NB4 (cell line): ENCODE data around the gene AGAP1.

ENCODE experiments used
- MYC ChIP-seq: IDR thresholded peaks from 2 replicates; pipeline ENCODE4 v1.6.1; 2011; ENCODE audit warnings: low read depth, low read length
- POLR2A ChIP-seq: IDR thresholded peaks from 2 replicates; pipeline ENCODE4 v1.6.1; 2011; ENCODE audit warnings: mild to moderate bottlenecking; ENCODE audit not compliant: insufficient read length; ENCODE audit errors: extremely low read depth
- TF ChIP-seq, protein P1 (sequence below): IDR thresholded peaks from one replicate; pipeline ENCODE4 v1.5.1; 2012; ENCODE audit warnings: low read depth, low read length
- TF ChIP-seq, protein P2 (sequence below): IDR thresholded peaks from 2 replicates; pipeline ENCODE4 v1.6.1; 2011; ENCODE audit warnings: low read depth, low read length

DNA sequence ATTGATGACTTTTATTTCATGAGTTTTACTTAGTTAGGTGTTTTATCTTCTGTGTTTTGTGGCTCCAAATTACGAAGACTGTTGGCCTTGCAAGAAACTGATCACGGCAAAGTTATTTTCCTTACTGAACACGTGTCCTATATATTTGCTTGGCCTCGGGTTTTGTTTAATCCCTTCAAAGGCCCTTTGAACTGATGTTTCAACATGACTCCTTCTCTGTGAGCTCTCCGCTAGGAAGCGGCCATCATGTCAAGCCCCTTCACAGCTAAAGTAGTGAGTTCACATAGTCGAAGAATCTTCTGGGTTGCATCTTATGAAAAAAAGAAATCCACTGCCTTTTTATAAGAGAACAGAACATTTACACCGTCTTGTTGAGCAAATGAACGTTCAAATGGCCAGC is 515.0 kb downstream of the AGAP1 start:
- TF ChIP-seq POLR2A (no peak), MYC (no peak)
- TF ChIP-seq, protein P1, sequence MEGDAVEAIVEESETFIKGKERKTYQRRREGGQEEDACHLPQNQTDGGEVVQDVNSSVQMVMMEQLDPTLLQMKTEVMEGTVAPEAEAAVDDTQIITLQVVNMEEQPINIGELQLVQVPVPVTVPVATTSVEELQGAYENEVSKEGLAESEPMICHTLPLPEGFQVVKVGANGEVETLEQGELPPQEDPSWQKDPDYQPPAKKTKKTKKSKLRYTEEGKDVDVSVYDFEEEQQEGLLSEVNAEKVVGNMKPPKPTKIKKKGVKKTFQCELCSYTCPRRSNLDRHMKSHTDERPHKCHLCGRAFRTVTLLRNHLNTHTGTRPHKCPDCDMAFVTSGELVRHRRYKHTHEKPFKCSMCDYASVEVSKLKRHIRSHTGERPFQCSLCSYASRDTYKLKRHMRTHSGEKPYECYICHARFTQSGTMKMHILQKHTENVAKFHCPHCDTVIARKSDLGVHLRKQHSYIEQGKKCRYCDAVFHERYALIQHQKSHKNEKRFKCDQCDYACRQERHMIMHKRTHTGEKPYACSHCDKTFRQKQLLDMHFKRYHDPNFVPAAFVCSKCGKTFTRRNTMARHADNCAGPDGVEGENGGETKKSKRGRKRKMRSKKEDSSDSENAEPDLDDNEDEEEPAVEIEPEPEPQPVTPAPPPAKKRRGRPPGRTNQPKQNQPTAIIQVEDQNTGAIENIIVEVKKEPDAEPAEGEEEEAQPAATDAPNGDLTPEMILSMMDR: no peak
- TF ChIP-seq, protein P2, sequence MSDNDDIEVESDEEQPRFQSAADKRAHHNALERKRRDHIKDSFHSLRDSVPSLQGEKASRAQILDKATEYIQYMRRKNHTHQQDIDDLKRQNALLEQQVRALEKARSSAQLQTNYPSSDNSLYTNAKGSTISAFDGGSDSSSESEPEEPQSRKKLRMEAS: no peak
